Activated T-cell treated with anti-CD3 and anti-CD28 coated beads for 1 hour (primary cell): ENCODE measurements around the gene CCDC50.

Source experiments
- DNase-seq: peaks from one replicate; pipeline ENCODE4 v3.0.0-alpha.2; 2020; ENCODE audit warnings: low read depth

The CCDC50 gene

DNA sequence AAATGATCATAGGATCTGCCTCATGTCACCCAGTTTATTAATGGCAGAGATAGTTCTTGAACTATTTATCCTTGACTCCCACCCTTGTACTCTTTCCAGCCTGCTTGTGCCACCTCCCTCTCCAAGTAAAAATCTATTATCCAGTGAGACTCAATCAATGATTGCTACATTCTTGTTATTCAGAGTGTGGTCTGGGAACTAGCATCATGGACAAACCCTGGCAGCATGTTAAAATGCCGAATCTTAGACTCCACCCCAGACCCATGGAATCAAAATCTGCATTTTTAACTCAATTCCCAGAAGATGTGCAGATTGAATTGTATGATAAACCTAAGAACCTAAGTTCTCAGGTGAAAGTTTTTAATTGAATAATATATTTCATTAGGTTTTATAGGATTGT is 97.1 kb downstream of the CCDC50 start:
- no peak for DNase-seq

DNA sequence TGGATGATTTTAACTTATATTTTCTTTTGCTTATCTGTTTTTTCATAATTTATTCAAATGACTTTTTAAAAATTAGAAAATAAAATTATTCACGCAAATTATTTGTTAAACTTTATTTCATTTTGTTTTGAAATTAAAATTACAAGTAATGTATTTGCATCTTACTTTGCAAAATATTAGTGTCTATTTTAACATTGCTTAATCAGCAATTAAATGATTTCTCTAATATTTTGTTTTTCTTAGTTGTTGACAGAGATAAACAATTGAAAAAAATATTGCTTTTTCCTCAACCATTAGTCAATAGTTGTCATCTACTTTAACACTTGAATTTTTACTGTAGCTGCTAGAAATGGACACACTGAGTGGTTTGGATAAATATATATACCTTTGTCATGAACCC is 99.0 kb downstream of the CCDC50 start:
- no peak for DNase-seq

DNA sequence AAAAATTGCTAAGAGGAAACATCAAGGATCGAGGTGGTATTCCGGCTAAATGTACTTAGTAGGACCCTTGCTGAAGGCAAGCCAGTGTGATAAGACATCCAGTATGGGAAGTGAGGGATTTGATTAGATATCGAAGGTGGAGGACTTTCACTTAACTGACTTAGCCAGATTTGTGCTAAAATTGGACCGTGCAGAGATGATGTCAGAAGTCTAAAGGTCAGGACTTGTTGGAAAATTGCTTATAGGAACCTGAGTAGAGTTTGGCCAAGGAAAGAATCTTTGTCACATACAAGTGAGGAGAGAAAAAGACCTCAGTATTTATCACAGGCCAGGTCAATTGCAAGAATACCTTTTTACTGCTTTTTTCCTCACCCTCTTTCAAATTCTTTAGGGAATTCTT is 100.9 kb downstream of the CCDC50 start:
- DNase-seq, result no peak

GRCh38 chr3:191431160-191431822 is 102.1 kb downstream of the CCDC50 start:
- DNase-seq, result no peak

DNA sequence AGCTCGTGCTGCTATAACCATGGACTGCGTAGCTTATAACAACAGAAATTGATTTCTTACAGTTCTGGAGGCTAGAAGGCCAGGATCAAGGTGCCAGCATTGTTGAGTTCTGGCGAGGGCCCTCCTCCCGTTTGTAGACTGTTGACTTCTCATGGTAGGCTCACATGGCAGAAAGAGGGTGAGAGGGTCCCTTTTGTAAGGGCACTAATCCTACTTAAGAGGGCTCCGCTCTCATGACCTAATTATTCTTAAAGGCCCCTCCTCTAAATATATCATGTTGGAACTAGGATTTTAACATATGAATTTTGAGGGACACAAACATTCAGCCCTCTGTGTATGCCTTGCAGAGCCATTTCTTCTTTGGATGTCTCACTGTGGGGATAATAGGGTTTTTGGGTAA is 103.0 kb downstream of the CCDC50 start:
- DNase-seq, result no peak

DNA sequence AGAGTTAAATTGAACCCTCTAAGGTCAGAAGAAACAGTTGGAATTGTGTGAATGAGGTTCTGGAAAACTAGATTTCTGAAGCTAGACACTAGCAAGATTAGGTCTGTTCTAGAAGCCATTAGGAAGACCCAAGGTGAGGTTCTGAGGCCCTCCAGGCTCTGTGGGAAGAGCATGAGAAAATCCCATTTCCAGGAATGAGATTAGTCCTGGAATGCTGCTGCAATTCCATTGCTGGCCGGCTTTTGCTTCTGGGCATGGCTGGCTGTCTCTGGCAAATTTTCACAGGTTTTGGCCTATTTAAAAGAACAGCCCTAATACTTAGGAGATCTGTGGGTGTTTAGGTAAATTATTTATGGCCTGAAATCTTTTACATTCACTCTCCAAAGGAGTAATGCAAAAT is 104.8 kb downstream of the CCDC50 start:
- DNase-seq, result no peak

GRCh38 chr3:191435981-191436380 is 106.8 kb downstream of the CCDC50 start:
- DNase-seq, result no peak

GRCh38 chr3:191438150-191438814 is 109.1 kb downstream of the CCDC50 start:
- DNase-seq, result no peak

DNA sequence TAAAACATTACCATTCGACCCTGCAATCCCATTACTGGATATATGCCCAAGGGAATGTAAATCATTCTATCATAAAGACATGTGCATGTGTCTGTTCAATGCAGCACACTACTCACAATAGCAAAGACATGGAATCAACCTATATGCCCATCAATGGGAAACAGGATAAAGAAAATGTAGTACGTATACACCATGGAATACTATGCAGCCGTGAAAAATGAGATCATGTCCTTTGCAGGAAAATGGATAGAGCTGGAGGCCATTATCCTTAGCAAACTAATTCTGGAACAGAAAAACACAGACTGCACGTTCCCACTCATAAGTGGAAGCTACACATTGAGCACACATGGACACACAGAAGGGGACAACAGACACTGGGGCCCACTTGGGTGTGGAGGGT is 111.3 kb downstream of the CCDC50 start:
- DNase-seq, result no peak

GRCh38 chr3:191441687-191442086 is 112.5 kb downstream of the CCDC50 start:
- DNase-seq, result no peak

- DNase-seq, result no peak
Measured at GRCh38 chr3:191444569-191444968, 115.4 kb downstream of the CCDC50 start.
